HG03354 (cell line): ENCODE results near the gene FEM1C.

Experiments used
- ATAC-seq: cut with Tn5 transposase; IDR thresholded peaks from one replicate; pipeline ENCODE4 v1.9.1; 2021; ENCODE audit warnings: mild to moderate bottlenecking; ENCODE audit not compliant: unreplicated experiment, poor library complexity, severe bottlenecking

Gene FEM1C

GRCh38 chr5:115559524-115559923 lies 14.9 kb upstream of the FEM1C start:
- ATAC-seq, result no peak

- no peak for ATAC-seq
Observed at GRCh38 chr5:115558388-115558956, 13.9 kb upstream of the FEM1C start.

GRCh38 chr5:115557667-115558387 lies 13.3 kb upstream of the FEM1C start:
- no peak for ATAC-seq

GRCh38 chr5:115556276-115556675 lies 11.7 kb upstream of the FEM1C start:
- ATAC-seq, result no peak

- no peak for ATAC-seq
Observed at GRCh38 chr5:115555084-115555633, 10.6 kb upstream of the FEM1C start.

- ATAC-seq, result no peak
Observed at GRCh38 chr5:115553082-115553481, 8.5 kb upstream of the FEM1C start.

GRCh38 chr5:115551415-115551814 lies 6.8 kb upstream of the FEM1C start:
- ATAC-seq, result no peak

GRCh38 chr5:115549154-115549553 lies 4.6 kb upstream of the FEM1C start:
- no peak for ATAC-seq

- no peak for ATAC-seq
Observed at GRCh38 chr5:115548683-115549082, 4.1 kb upstream of the FEM1C start.

GRCh38 chr5:115545351-115545882 lies 842 bp upstream of the FEM1C start:
- no peak for ATAC-seq

- ATAC-seq, result peak; percentile 22
Observed at GRCh38 chr5:115544043-115544435, 536 bp downstream of the FEM1C start.

GRCh38 chr5:115543365-115544042 lies 1.1 kb downstream of the FEM1C start:
- ATAC-seq, result peak; percentile 41

GRCh38 chr5:115542651-115543364 lies 1.8 kb downstream of the FEM1C start:
- ATAC-seq, result no peak

GRCh38 chr5:115542086-115542485 lies 2.5 kb downstream of the FEM1C start:
- ATAC-seq, result no peak

GRCh38 chr5:115541611-115542010 lies 3.0 kb downstream of the FEM1C start:
- no peak for ATAC-seq

- ATAC-seq, result no peak
Observed at GRCh38 chr5:115535479-115536035, 9.0 kb downstream of the FEM1C start.

- no peak for ATAC-seq
Observed at GRCh38 chr5:115532517-115532916, 12.1 kb downstream of the FEM1C start.

- no peak for ATAC-seq
Observed at GRCh38 chr5:115531787-115532367, 12.7 kb downstream of the FEM1C start.

- ATAC-seq, result no peak
Observed at GRCh38 chr5:115531380-115531779, 13.2 kb downstream of the FEM1C start.
